Kidney (tissue), 14 donors: Measurements from ENCODE around the gene MMP14. TPM values are rescaled to one million over a fixed set of nuclear protein-coding genes. Genes with fewer than 3 reads are reported as not detected.
A peak's percentile ranks its signal among the peaks of the same experiment; 100 is the strongest.

Experiments used
- DNase-seq, 5 donors: peaks; one replicate each; pipeline ENCODE4 v3.0.0-alpha.2; 2013 to 2020
- FAIRE-seq: peaks from 2 replicates; lab custom pipeline; 2012; peaks lifted over from hg19 to GRCh38; lab: Jason Lieb, UNC
- H3K27ac ChIP-seq, 2 donors: one replicate each; pipeline ENCODE4 v1.7.0; 2013; ENCODE audit warnings: low read depth in 2 of 2, low read length in 2 of 2, inconsistent platforms in 1 of 2
- H3K27me3 ChIP-seq: one replicate; pipeline ENCODE4 v1.7.1; 2013; ENCODE audit warnings: low read length, inconsistent platforms; ENCODE audit not compliant: control insufficient read depth, insufficient read depth
- H3K36me3 ChIP-seq, 3 donors: one replicate each; pipeline versions ENCODE4 v1.7.0 to v1.7.1; 2013; ENCODE audit warnings: low read length in 3 of 3, control low read depth in 1 of 3, inconsistent platforms in 1 of 3; ENCODE audit not compliant: insufficient read depth in 3 of 3, control insufficient read depth in 2 of 3
- H3K4me1 ChIP-seq, 3 donors: one replicate each; pipeline versions ENCODE4 v1.7.0 to v1.7.1; 2013; ENCODE audit warnings: low read length in 3 of 3, inconsistent platforms in 1 of 3, low read depth in 1 of 3; ENCODE audit not compliant: control insufficient read depth in 2 of 3, insufficient read depth in 2 of 3
- H3K4me3 ChIP-seq, 3 donors: one replicate each; pipeline versions ENCODE4 v1.7.0 to v1.8.1; 2013; ENCODE audit warnings: low read length in 3 of 3, control low read depth in 1 of 3, inconsistent platforms in 1 of 3
- H3K9ac ChIP-seq, 3 donors: one replicate each; pipeline versions ENCODE4 v1.7.0 to v1.7.1; 2013; ENCODE audit warnings: low read length in 3 of 3, control low read depth in 1 of 3, inconsistent platforms in 1 of 3
- H3K9me3 ChIP-seq, 3 donors: one replicate each; pipeline versions ENCODE4 v1.7.0 to v1.7.1; 2013; ENCODE audit warnings: low read length in 3 of 3, control low read depth in 1 of 3, inconsistent platforms in 1 of 3; ENCODE audit not compliant: control insufficient read depth in 2 of 3, insufficient read depth in 1 of 3
- CTCF ChIP-seq: IDR thresholded peaks from 3 replicates; pipeline ENCODE4 v1.5.1; 2012; ENCODE audit warnings: mild to moderate bottlenecking, moderate library complexity, borderline replicate concordance; ENCODE audit not compliant: insufficient read depth; ENCODE audit errors: extremely low read depth
- intact Hi-C: fragments of 100-400 bp; cut with DNase I; formaldehyde crosslinking; loops from one replicate; pipeline ENCODE4 v1.11.1; 2022
- polyA plus RNA-seq: library from polyadenylated mRNA; stranded (reverse); fragments of 350-450 nt; fragmentation: Illumina TruSeq; extraction: RNeasy Lipid Tissue Mini Kit (QIAGEN cat#74804); gene quantifications from one replicate; pipeline ENCODE4 v1.2.3, GENCODE V29; 2014; ENCODE audit warnings: low read depth, low replicate concordance; ENCODE audit not compliant: insufficient read depth
- total RNA-seq: library from RNA; stranded (reverse); fragmentation: NEBNext Ultra II Directional; extraction: Animal tissue kit (Norgen Biotek cat#: 25700); gene quantifications from one replicate; pipeline ENCODE4 v1.2.1, GENCODE V29; 2021
- donor health status: control.
- donor health status: control.
- donor health status: control.
- donor health status: control.
- donor health status: control.
- donor health status: DM: yes; HTN: yes; CAD: no.
- donor health status: Normal renal cell carcinoma (clear cell type).

The MMP14 gene
- total and polyA plus RNA-seq, 2 donors from 2014 or later, result 30.1 to 108 TPM

DNA sequence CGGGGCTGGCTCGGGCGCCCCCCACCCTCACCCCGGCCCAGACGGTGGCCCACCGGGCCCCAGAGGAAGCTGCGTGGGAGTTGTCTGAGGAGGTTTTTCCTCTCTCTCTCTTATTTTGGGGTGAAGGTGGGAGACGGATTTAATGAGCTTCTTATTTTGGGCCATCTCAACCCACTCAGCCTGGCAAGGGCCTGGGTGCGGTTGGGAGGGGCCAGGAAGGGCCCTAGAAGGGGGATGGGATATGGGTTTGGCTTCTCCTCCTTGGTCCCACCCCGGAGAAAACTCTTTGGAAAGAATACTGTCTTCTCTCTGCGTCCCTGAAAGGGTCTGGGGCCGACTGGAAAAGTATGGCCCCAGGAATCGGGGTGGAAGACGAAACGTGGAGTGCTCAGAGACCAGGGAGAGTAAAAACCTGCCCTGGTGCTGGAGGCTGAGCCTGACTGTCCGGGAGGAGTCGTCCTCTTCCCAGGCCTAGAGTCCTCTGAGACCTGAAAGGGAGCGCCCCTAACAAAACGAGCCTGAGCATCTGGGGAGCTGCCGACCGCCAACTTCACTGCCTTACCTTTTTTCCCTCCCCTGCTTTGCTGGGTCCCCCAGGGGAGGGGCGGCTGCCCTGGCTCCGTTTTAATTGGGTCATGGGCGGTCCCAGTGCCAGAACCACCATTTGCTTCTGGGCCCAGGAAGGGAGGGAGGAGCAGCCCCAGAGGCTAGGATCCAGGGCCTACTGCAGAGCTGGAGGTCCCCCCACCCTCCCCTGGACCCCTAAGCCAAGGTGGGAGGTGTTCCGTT, 1.6 kb downstream of the MMP14 start:
- no peak for TF ChIP-seq CTCF
- no peak for FAIRE-seq
- peak overlapping the region; percentile 85 to 92 for H3K27ac ChIP-seq
- H3K4me1 ChIP-seq, result peaks cover 0 to 3% (median 0%) of the 10 kb centered on the region in 3 donors
- intact Hi-C loops, result no loop called here
- no peaks in the 10 kb centered on the region for H3K27me3 ChIP-seq
- peak; percentile 53 to 70 (median 63) for DNase-seq
- H3K9me3 ChIP-seq, result no peaks in the 10 kb centered on the region
- H3K36me3 ChIP-seq, result peaks cover 5 to 27% (median 19%) of the 10 kb centered on the region in 3 donors
- H3K4me3 ChIP-seq, result peak overlapping the region; percentile 85 to 92 (median 88)
- H3K9ac ChIP-seq, result peak overlapping the region; percentile 47 to 94 (median 86)

GRCh38 chr14:22838631-22839041, 2.3 kb downstream of the MMP14 start:
- Histone ChIP-seq H3K36me3 (peaks cover 7 to 29% (median 21%) of the 10 kb centered on the region in 3 donors), H3K27me3 (no peaks in the 10 kb centered on the region), H3K4me1 (peaks cover 0 to 3% (median 0%) of the 10 kb centered on the region in 3 donors), H3K9me3 (no peaks in the 10 kb centered on the region), H3K27ac (peak overlapping the region; percentile 24 to 92), H3K4me3 (peak overlapping the region; percentile 85 to 92 (median 88)), H3K9ac (peak overlapping the region in 2 of 3 donors; percentile 86 to 94)
- DNase-seq (peak in 1 of 5 donors; percentile 19), FAIRE-seq (no peak)
- TF ChIP-seq CTCF, result no peak
- intact Hi-C loops, result no loop called here

- DNase-seq, result no peak
- no peak for FAIRE-seq
- Histone ChIP-seq H3K4me3 (peak overlapping the region in 2 of 3 donors; percentile 18 to 85), H3K9me3 (no peaks in the 10 kb centered on the region), H3K27ac (peak overlapping the region; percentile 24 to 92), H3K4me1 (peaks cover 0 to 3% (median 0%) of the 10 kb centered on the region in 3 donors), H3K9ac (peak overlapping the region in 1 of 3 donors; percentile 94), H3K36me3 (peaks cover 7 to 25% (median 17%) of the 10 kb centered on the region in 3 donors), H3K27me3 (no peaks in the 10 kb centered on the region)
- intact Hi-C loops, result no loop called here
- TF ChIP-seq CTCF, result no peak
These were observed 2.9 kb downstream of the MMP14 start for GRCh38 chr14:22839159-22839779.
